Thyroid gland (tissue), 4 donors: Measurements from ENCODE around the gene ULK1. TPM values are rescaled to one million over a fixed set of nuclear protein-coding genes. Genes with fewer than 3 reads are reported as not detected.

Source experiments
- DNase-seq, 2 donors: peaks; one replicate each; pipeline ENCODE4 v3.0.0-alpha.2; 2019
- H3K27ac ChIP-seq, 3 donors: fragments of 200-600 bp; sonication (generic); 1 replicate in 2 of 3; 2 replicates in 1 of 3; pipeline ENCODE4 v1.5.1; 2016 to 2019; ENCODE audit warnings: mild to moderate bottlenecking in 1 of 3, moderate library complexity in 1 of 3
- H3K27me3 ChIP-seq: fragments of 200-600 bp; sonication (generic); one replicate; pipeline ENCODE4 v1.5.1; 2019
- H3K36me3 ChIP-seq, 2 donors: fragments of 200-600 bp; sonication (generic); one replicate each; pipeline ENCODE4 v1.5.1; 2016 to 2019
- H3K4me1 ChIP-seq, 2 donors: fragments of 200-600 bp; sonication (generic); one replicate each; pipeline ENCODE4 v1.5.1; 2017 to 2019
- H3K4me3 ChIP-seq, 3 donors: fragments of 200-600 bp; sonication (generic); replicated peaks in 1 of 3; 1 replicate in 2 of 3; 2 replicates in 1 of 3; pipeline ENCODE4 v1.5.1; 2016; ENCODE audit warnings: mild to moderate bottlenecking in 1 of 3
- H3K9me3 ChIP-seq: fragments of 200-600 bp; sonication (generic); one replicate; pipeline ENCODE4 v1.5.1; 2017
- CTCF ChIP-seq, 6 experiments: fragments of 200-600 bp in 3 of 6; fragments of 450-650 bp in 3 of 6; sonication (generic) in 3 of 6; IDR thresholded peaks; one replicate each; pipeline ENCODE4 v1.5.1; 2016 to 2019; ENCODE audit warnings: antibody characterized with exemption in 6 of 6, mild to moderate bottlenecking in 2 of 6, inconsistent platforms in 1 of 6, moderate library complexity in 1 of 6
- POLR2A ChIP-seq, 2 donors: fragments of 450-650 bp; IDR thresholded peaks; one replicate each; pipeline ENCODE4 v1.6.1; 2017; ENCODE audit warnings: antibody characterized with exemption in 2 of 2, mild to moderate bottlenecking in 2 of 2, moderate library complexity in 1 of 2
- WGBS, 2 donors: methylation state at CpG; one replicate each; pipeline ENCODE4 v1.1.5; 2017; 5-methylcytosine and 5-hydroxymethylcytosine counted together
- intact Hi-C: fragments of 100-400 bp; cut with DNase I; formaldehyde crosslinking; loops from one replicate; pipeline ENCODE4 v1.15.1; 2023
- total RNA-seq, 4 donors: library from RNA; depleted of rRNA; stranded (reverse); fragments of >200 nt; gene quantifications; one replicate each; pipeline ENCODE4 v1.2.3, GENCODE V29; 2016

Gene ULK1
- total RNA-seq, 4 donors from 2014 or later: 21.1 to 27.7 (median 21.7) TPM

- H3K4me3 ChIP-seq: peak within 1 kb of the TSS; percentile 60 to 86 (median 62)
- H3K27ac ChIP-seq: peak within 1 kb of the TSS; percentile 49 to 86 (median 64)
- H3K4me1 ChIP-seq: peaks cover 7 to 12% of the 10 kb centered on the region in 2 donors
- no peaks in the 10 kb centered on the region for H3K27me3 ChIP-seq
- intact Hi-C loops: loop anchor here (2.0 kb wide), 1 partner anchor 34 kb away; the partner anchor contains the start of gene ULK1
- peak; percentile 92 to 95 for DNase-seq
- peak in 1 of 2 donors; percentile 59 for TF ChIP-seq POLR2A (IDR thresholded peaks at IDR 0.05)
- TF ChIP-seq CTCF (IDR thresholded peaks at IDR 0.05): no peak
- H3K9me3 ChIP-seq: no peaks in the 10 kb centered on the region
- whole genome bisulfite sequencing, 2 donors: 1 to 2% methylated on average over 49 to 57 of the region's 84 CpGs
- H3K36me3 ChIP-seq: peaks cover 16 to 18% of the 10 kb centered on the region in 2 donors
These were observed 34.5 kb downstream of the ULK1 start, which contains the start of gene PUS1 for GRCh38 chr12:131928711-131929580. TSS of gene PUS1 (plus strand) at chr12:131929276. CDS start at chr12:131929723, 447 bp downstream.

- no peak overlapping the region for H3K27ac ChIP-seq
- H3K9me3 ChIP-seq: no peaks in the 10 kb centered on the region
- WGBS, 2 donors: 4 to 23% methylated on average over 7 to 25 of the region's 87 CpGs
- intact Hi-C loops: loop anchor here (2.0 kb wide), 1 partner anchor 35 kb away; the partner anchor contains the start of gene ULK1
- H3K4me3 ChIP-seq: peak overlapping the region; percentile 48 to 86 (median 60)
- peaks cover 7 to 12% of the 10 kb centered on the region in 2 donors for H3K4me1 ChIP-seq
- H3K36me3 ChIP-seq: peaks cover 23 to 27% of the 10 kb centered on the region in 2 donors
- DNase-seq: peak; percentile 18 to 32
- TF ChIP-seq POLR2A (IDR thresholded peaks at IDR 0.05): no peak
- TF ChIP-seq CTCF (IDR thresholded peaks at IDR 0.05): no peak
- no peaks in the 10 kb centered on the region for H3K27me3 ChIP-seq
These were observed 35.4 kb downstream of the ULK1 start for GRCh38 chr12:131929581-131930456.

GRCh38 chr12:131930510-131930909 is 36.1 kb downstream of the ULK1 start:
- DNase-seq: no peak
- H3K4me1 ChIP-seq: peaks cover 7 to 12% of the 10 kb centered on the region in 2 donors
- TF ChIP-seq CTCF (IDR thresholded peaks at IDR 0.05): no peak
- TF ChIP-seq POLR2A (IDR thresholded peaks at IDR 0.05): no peak
- H3K27me3 ChIP-seq: no peaks in the 10 kb centered on the region
- no peaks in the 10 kb centered on the region for H3K9me3 ChIP-seq
- H3K27ac ChIP-seq: no peak overlapping the region
- WGBS, 2 donors: 92% methylated on average over 9 of the region's 9 CpGs
- intact Hi-C loops: no loop called here
- peaks cover 23 to 27% of the 10 kb centered on the region in 2 donors for H3K36me3 ChIP-seq
- H3K4me3 ChIP-seq: peak overlapping the region in 2 of 3 donors; percentile 60 to 86

- no peak overlapping the region for H3K4me3 ChIP-seq
- 94 to 96% methylated on average over 8 of the region's 8 CpGs for WGBS, 2 donors
- H3K27me3 ChIP-seq: no peaks in the 10 kb centered on the region
- intact Hi-C loops: no loop called here
- no peak for DNase-seq
- TF ChIP-seq POLR2A (IDR thresholded peaks at IDR 0.05) (no peak), CTCF (IDR thresholded peaks at IDR 0.05) (no peak)
- peaks cover 23 to 27% of the 10 kb centered on the region in 2 donors for H3K36me3 ChIP-seq
- no peaks in the 10 kb centered on the region for H3K9me3 ChIP-seq
- no peak overlapping the region for H3K27ac ChIP-seq
- H3K4me1 ChIP-seq: peaks cover 7 to 8% of the 10 kb centered on the region in 2 donors
These were observed 39.0 kb downstream of the ULK1 start for GRCh38 chr12:131933387-131933786.
